Activated naive CD8-positive, alpha-beta T cell treated with anti-CD3 and anti-CD28 coated beads for 36 hours (primary cell): ENCODE data around the gene ZNF821. TPM values are rescaled to one million over a fixed set of nuclear protein-coding genes. Genes with fewer than 3 reads are reported as not detected.
"Not testable (repeated sequence)": the region's sequence is repeated elsewhere in the genome, so short reads cannot be mapped to it uniquely, and the experiment has no call there.

Experiments
- DNase-seq: peaks from one replicate; pipeline ENCODE4 v3.0.0; 2021
- H3K27ac Mint-ChIP-seq: one replicate; pipeline ENCODE4 v1.8.0; 2022; ENCODE audit warnings: mild to moderate bottlenecking, moderate library complexity, mixed read lengths
- H3K27me3 Mint-ChIP-seq: one replicate; pipeline ENCODE4 v1.8.0; 2022; ENCODE audit warnings: mild to moderate bottlenecking, mixed read lengths
- H3K36me3 Mint-ChIP-seq: one replicate; pipeline ENCODE4 v1.8.0; 2021; ENCODE audit warnings: mild to moderate bottlenecking, mixed read lengths
- H3K4me1 Mint-ChIP-seq: one replicate; pipeline ENCODE4 v1.8.0; 2021; ENCODE audit warnings: mixed read lengths
- H3K4me3 Mint-ChIP-seq: one replicate; pipeline ENCODE4 v1.8.0; 2022; ENCODE audit warnings: mild to moderate bottlenecking, moderate library complexity, mixed read lengths
- H3K9me3 Mint-ChIP-seq: one replicate; pipeline ENCODE4 v1.8.0; 2022; ENCODE audit warnings: mixed read lengths
- total RNA-seq, 2 experiments: library from RNA; stranded (reverse); gene quantifications; one replicate each; pipeline ENCODE4 v1.2.3, GENCODE V29; 2021

ZNF821 gene
- total RNA-seq, 2 experiments from 2014 or later, result 4.0 to 6.1 TPM

DNA sequence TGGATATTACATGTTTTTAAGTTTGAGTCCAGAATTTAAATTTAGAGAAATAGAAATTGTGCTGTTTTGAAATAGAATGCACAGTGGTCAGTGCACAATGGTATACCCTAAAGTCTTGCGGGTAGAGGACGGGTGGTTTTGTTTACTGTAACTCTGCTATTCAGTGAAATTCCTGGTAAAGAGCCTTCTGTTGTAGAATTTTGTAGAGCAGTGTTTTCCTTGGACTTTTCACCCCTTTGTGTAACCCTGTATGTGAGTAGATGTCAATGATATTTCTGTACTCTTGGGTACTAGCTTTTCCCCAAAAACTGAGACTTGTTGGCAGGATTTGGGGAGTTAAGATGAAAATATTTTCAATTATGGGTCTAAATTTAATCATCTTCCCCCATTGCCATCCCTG, 30.8 kb upstream of the ZNF821 start:
- Mint-ChIP-seq H3K4me1 (peaks cover 34% of the 10 kb centered on the region), H3K4me3 (no peak overlapping the region), H3K9me3 (no peaks in the 10 kb centered on the region), H3K27ac (peak overlapping the region; percentile 51), H3K36me3 (peaks cover 62% of the 10 kb centered on the region), H3K27me3 (no peaks in the 10 kb centered on the region)
- no peak for DNase-seq

DNA sequence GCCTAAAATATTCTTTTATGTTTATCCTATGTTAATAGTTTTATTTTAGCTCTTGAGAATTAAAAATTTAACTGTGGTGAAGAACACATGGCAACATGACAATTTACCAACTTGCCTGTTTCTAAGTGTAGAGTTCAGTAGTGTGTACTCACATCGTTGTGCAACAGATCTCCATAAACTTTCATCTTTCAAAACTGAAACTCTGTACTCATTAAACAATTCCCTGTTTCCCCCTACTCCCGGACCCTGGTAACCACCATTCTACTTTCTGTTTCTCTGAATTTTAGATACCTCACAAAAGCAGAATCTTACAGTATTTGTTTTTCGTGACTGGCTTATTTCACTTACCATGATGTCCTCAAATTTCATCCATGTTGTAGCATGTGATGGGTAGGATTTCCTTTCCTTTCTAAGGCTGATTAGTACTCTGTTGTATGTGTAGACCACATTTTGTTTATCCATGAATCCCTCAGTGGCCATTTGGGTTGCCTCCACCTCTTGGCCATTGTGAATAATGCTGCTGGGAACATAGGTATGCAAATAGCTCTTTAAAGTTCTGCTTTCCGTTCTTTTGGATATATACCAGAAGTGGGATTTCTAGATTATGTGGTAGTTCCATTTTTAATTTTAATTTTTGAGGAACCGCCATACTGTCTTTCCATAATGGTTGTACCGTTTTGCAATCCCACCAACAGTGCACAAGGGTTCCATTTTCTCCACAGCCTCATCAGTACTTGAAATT, 28.7 kb upstream of the ZNF821 start:
- Mint-ChIP-seq H3K4me3 (no peak overlapping the region), H3K9me3 (no peaks in the 10 kb centered on the region), H3K27me3 (no peaks in the 10 kb centered on the region), H3K36me3 (peaks cover 47% of the 10 kb centered on the region), H3K4me1 (peaks cover 53% of the 10 kb centered on the region), H3K27ac (peak overlapping the region; percentile 71)
- no peak for DNase-seq

- DNase-seq, result no peak
- Mint-ChIP-seq H3K4me3 (no peak overlapping the region), H3K4me1 (peaks cover 56% of the 10 kb centered on the region), H3K36me3 (peaks cover 38% of the 10 kb centered on the region), H3K27me3 (no peaks in the 10 kb centered on the region), H3K27ac (no peak overlapping the region), H3K9me3 (no peaks in the 10 kb centered on the region)
Measured at GRCh38 chr16:71911121-71911520, 27.1 kb upstream of the ZNF821 start.

GRCh38 chr16:71905765-71906164, 21.8 kb upstream of the ZNF821 start:
- peak overlapping the region; percentile 30 for H3K27ac Mint-ChIP-seq
- not testable (repeated sequence) for DNase-seq, H3K9me3 Mint-ChIP-seq, H3K27me3 Mint-ChIP-seq, H3K4me3 Mint-ChIP-seq
- peaks cover 63% of the 10 kb centered on the region for H3K4me1 Mint-ChIP-seq
- H3K36me3 Mint-ChIP-seq, result peaks cover 31% of the 10 kb centered on the region

DNA sequence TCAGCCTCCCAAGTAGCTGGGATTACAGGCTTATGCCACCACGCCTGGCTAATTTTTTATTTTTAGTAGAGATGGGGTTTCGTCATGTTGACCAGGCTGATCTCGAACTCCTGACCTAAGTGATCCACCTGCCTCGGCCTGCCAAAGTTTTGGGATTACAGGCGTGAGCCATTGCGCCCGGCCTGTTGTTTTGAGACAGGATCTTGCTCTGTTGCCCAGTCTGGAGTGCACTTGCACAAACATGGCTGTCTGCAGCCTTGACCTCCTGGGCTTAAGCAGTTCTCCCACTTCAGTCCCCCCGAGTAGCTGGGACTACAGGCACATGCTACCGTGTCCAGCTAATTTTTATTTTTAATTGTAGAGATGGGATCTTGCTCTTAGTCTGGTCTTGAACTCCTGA, 20.3 kb upstream of the ZNF821 start:
- Mint-ChIP-seq H3K4me3 (no peak overlapping the region), H3K36me3 (peaks cover 32% of the 10 kb centered on the region), H3K4me1 (peaks cover 62% of the 10 kb centered on the region), H3K9me3 (no peaks in the 10 kb centered on the region), H3K27ac (no peak overlapping the region), H3K27me3 (no peaks in the 10 kb centered on the region)
- DNase-seq, result no peak

DNA sequence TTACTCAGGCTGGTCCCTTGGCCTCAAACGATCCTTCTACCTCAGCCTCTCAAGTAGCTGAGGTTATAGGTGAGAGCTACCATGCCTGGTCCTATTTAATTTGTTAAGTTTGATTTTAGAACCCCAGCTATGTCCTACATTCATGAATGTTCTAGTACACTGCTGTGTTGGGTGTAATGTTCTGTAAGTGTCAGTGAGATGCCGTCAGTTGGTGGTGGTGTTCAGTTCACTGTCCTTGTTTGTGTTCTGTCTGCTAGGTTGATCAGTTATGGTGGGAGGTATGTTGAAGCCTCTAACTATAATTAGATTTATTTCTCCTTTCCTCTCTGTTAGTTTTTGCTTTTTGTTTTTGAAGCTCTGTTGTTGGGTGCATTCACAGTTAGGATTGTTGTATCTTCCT, 19.6 kb upstream of the ZNF821 start:
- Mint-ChIP-seq H3K4me3 (no peak overlapping the region), H3K27ac (peak overlapping the region; percentile 22), H3K4me1 (peaks cover 56% of the 10 kb centered on the region), H3K9me3 (no peaks in the 10 kb centered on the region), H3K27me3 (no peaks in the 10 kb centered on the region), H3K36me3 (peaks cover 27% of the 10 kb centered on the region)
- no peak for DNase-seq

DNA sequence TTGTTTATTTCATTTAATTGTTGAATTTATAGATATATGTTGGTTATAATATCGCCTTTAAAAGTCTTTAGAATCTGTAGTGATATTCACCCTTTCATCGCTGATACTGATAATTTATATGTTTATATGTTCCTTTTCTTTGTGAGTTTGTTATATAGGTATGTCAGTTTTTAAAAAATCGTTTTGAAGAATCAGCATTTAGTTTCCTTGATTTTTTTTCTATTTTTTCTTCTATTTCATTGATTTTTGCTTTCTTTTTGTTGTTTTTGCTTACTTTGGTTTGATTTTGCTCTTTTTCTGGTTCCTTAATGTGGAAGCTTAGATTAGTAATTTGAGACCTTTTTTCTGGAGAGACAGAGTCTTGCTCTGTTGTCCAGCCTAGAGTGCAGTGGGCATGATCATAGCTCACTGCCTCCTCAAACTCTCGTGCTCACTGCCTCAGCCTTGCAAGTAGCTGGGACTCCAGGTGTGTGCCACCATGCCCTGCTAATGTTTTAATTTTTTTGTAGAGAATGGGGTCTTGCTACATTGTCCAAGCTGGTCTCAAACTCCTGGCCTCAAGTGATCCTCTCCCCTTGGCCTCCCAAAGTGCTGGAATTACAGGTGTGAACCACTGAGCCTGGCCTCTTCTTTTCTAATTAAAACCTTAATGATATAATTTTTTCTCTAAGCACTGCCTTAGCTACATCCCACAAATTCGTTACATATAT, 18.8 kb upstream of the ZNF821 start:
- Mint-ChIP-seq H3K9me3 (no peaks in the 10 kb centered on the region), H3K27ac (no peak overlapping the region), H3K27me3 (no peaks in the 10 kb centered on the region), H3K4me3 (no peak overlapping the region), H3K4me1 (peaks cover 51% of the 10 kb centered on the region), H3K36me3 (peaks cover 30% of the 10 kb centered on the region)
- no peak for DNase-seq

DNA sequence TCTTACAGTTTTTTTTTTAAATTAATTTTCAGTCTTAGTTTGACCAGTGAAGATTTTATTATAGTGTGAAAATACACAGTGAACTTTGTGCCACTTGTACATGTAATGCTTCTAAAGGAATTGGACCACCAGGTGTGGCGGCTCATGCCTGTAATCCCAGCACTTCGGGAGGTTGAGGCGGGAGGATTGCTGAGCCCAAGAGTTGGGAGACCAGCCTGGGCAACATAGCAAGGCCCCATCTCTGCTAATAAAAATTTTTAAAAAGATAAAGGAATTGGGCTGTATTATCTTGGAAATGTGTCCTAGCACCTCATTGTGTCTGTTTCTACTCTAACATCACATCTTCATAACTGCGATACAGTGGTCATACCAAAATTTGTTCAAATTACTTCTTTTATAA, 15.2 kb upstream of the ZNF821 start:
- Mint-ChIP-seq H3K4me1 (peaks cover 38% of the 10 kb centered on the region), H3K4me3 (no peak overlapping the region), H3K36me3 (peaks cover 25% of the 10 kb centered on the region), H3K27ac (no peak overlapping the region), H3K9me3 (no peaks in the 10 kb centered on the region), H3K27me3 (no peaks in the 10 kb centered on the region)
- no peak for DNase-seq

DNA sequence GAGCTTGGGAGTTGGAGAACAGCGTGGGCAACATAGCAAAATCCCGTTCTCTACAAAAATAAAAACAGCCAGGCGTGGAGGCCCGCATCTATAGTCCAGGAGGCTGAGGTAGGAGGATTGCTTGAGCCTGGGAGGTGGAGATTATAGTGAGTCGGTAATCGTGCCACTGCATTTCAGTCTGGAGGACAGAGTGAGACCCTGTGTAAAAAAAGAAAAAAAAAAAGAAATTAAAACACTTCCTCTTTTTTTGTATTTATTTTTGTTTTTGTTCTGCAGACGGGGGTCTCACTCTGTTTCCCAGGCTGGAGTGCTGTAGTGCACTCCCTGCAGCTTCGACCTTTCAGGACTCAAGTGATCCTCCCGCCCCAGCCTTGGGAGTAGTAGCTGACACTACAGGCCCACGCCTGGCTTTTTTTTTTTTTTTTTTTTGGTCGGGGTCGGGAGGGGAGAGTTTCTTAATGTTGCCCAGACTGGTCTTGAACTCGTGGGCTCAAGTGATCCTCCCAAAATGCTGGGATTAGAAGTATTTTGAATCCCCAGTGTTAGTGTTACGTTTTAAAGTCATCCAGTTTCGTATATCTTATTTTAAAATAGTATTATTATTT, 12.9 kb upstream of the ZNF821 start:
- Mint-ChIP-seq H3K36me3 (peaks cover 14% of the 10 kb centered on the region), H3K27ac (peak overlapping the region; percentile 63)

GRCh38 chr16:71895679-71896365, 11.8 kb upstream of the ZNF821 start:
- no peaks in the 10 kb centered on the region for H3K9me3 Mint-ChIP-seq
- no peak for DNase-seq
- H3K27ac Mint-ChIP-seq, result peak overlapping the region; percentile 96
- no peaks in the 10 kb centered on the region for H3K27me3 Mint-ChIP-seq
- H3K36me3 Mint-ChIP-seq, result peaks cover 14% of the 10 kb centered on the region
- peaks cover 22% of the 10 kb centered on the region for H3K4me1 Mint-ChIP-seq
- H3K4me3 Mint-ChIP-seq, result peak overlapping the region; percentile 98

More for the DNA sequence above, 12.9 kb upstream of the ZNF821 start:
- Mint-ChIP-seq H3K4me1 (peaks cover 28% of the 10 kb centered on the region), H3K27me3 (no peaks in the 10 kb centered on the region), H3K9me3 (no peaks in the 10 kb centered on the region), H3K4me3 (peak overlapping the region; percentile 81)
- no peak for DNase-seq

DNA sequence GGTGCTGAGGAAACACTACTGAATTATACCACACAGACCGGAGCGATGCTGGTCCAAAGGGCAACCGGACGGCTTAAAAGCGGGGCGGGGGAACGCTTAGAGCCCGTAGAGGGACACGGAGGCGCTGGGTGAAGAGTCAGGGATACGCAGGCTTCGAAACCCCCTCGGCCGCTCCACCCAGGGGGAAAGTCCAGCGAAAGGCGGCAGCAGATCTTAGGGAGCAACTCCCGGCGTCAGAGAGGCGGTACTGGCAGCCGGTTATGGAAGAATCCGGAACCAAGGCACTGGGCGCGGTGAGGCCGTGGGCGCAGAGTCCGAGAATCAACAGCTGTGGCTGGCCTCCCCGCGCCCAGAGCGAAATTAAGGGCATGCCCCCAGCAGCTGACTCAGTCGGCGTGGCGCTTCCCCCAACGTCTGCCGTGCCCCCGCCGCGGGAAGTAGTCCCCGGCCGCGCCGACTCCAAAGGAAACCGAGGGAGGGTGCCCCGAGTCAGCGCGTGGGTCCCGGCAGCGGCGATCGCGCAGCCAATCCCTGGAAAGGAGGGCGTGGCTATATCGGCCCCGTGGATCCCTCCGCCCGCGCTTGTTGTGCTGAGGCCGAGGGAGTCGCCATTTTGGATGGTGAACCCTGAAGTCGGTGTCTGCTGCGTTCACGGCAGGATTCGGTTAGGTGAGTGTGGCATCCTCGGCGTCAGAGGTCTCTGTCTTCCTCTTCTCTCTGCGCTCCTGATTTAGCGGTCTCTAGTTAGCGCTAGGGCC, 11.1 kb upstream of the ZNF821 start, which contains the start of gene IST1:
TSS of gene IST1 (plus strand) at position 611 of the 758 bp plus-strand sequence. CDS start 20,110 bp downstream, outside the sequence.
- no peaks in the 10 kb centered on the region for H3K27me3 Mint-ChIP-seq

DNA sequence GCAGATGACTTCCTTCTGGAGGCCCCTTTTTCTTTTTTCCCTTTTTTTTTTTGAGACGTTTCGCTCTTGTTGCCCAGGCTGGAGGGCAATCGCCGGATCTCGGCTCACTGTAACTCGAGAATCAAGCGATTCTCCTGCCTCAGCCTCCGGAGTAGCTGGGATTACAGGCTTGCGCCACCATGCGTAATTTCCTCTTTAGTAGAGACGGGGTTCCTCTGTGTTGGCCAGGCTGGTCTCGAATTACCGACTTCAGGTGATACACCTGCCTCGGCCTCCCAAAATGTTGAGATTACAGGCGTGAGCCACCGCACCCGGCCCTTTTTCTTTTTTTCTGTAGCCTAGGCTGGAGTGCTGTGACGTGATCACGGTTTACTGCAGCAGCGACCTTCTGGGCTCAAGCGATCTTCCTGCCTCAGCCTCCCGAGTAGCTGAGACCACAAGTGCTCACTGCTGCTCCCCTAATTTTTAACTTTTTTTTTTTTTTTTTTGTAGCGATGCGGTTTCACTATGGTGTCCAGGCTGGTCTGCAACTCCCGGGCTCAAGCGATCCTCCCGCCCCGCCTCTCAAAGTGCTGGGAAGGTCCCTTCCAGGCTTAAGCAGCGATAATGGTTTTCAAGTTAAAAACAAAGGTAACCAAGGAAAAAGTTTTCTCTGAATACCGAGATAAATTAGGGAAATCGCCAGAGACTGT, 10.4 kb upstream of the ZNF821 start:
- peaks cover 15% of the 10 kb centered on the region for H3K4me1 Mint-ChIP-seq
- H3K36me3 Mint-ChIP-seq, result peaks cover 10% of the 10 kb centered on the region

More for the DNA sequence above, 11.1 kb upstream of the ZNF821 start, which contains the start of gene IST1:
- Mint-ChIP-seq H3K9me3 (no peaks in the 10 kb centered on the region), H3K4me3 (peak within 1 kb of the TSS; percentile 98), H3K27ac (peak within 1 kb of the TSS; percentile 96), H3K4me1 (peaks cover 19% of the 10 kb centered on the region), H3K36me3 (peaks cover 11% of the 10 kb centered on the region)
- DNase-seq, result peak; percentile 99

GRCh38 chr16:71893888-71894228, 9.9 kb upstream of the ZNF821 start:
- no peak for DNase-seq
- H3K4me3 Mint-ChIP-seq, result peak overlapping the region; percentile 98
- peaks cover 14% of the 10 kb centered on the region for H3K4me1 Mint-ChIP-seq
- no peaks in the 10 kb centered on the region for H3K27me3 Mint-ChIP-seq
- H3K27ac Mint-ChIP-seq, result peak overlapping the region; percentile 96
- H3K9me3 Mint-ChIP-seq, result no peaks in the 10 kb centered on the region
- peaks cover 9% of the 10 kb centered on the region for H3K36me3 Mint-ChIP-seq

More for the DNA sequence above, 10.4 kb upstream of the ZNF821 start:
- peak overlapping the region; percentile 98 for H3K4me3 Mint-ChIP-seq
- no peaks in the 10 kb centered on the region for H3K9me3 Mint-ChIP-seq
- H3K27ac Mint-ChIP-seq, result peak overlapping the region; percentile 96
- H3K27me3 Mint-ChIP-seq, result no peaks in the 10 kb centered on the region
- DNase-seq, result peak; percentile 32

DNA sequence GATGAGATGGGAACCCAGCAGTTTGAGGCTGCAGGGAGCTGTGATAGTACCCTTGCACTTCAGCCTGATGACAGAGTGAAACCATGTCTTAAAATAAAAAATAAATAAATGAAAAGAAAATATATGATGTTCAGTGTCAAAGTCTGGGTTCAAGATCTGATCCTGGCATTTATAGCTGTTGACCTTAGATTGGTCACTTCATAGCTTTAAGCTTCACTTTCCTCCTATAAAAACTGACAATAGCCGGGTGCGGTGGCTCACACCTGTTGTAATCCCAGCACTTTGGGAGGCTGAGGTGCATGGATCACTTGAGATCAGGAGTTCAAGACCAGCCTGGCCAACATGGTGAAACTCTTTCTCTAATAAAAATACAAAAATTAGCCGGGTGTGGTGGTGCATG, 5.2 kb upstream of the ZNF821 start:
- H3K9me3 Mint-ChIP-seq, result no peaks in the 10 kb centered on the region

More for the DNA sequence above, 5.2 kb upstream of the ZNF821 start:
- H3K27ac Mint-ChIP-seq, result no peak overlapping the region
- DNase-seq, result no peak
- no peak overlapping the region for H3K4me3 Mint-ChIP-seq
- peaks cover 11% of the 10 kb centered on the region for H3K27me3 Mint-ChIP-seq
- H3K36me3 Mint-ChIP-seq, result no peaks in the 10 kb centered on the region
- H3K4me1 Mint-ChIP-seq, result peaks cover 13% of the 10 kb centered on the region
